ENCODE measurements around the gene BCAR3.
A peak's percentile ranks its signal among the peaks of the same experiment; 100 is the strongest.
"Not testable (repeated sequence)": the region's sequence is repeated elsewhere in the genome, so short reads cannot be mapped to it uniquely, and the experiment has no call there.

The BCAR3 gene

DNA sequence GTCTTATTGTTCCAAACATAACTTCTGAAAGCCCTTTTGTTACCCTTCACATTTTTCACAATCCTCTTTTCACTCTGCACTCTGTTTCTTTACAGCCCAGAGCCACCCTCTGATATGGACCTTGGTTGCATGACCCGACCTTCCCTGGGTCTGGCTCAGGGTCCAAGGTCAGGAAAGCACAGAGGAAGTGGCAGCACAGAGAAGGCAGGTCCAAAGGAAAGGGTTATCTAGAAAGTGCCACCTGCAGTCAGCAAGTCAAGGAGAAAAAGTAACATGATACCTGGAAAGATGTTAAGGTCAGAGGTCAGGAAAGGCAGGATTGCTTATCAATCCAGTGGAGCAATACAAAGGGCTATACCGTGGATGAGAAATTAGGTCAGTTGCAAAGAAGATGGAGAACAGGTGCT is 18.4 kb downstream of the BCAR3 start:
- TF ChIP-seq CTCF (IDR thresholded peaks at IDR 0.05; ENCODE audit: poor library complexity, severe bottlenecking), result no peak
- Histone ChIP-seq H3K4me1 (ENCODE audit: insufficient read depth, poor library complexity, severe bottlenecking) (peaks cover 67% of the 10 kb centered on the region), H3K9me3 (ENCODE audit: severe bottlenecking) (no peaks in the 10 kb centered on the region), H3K27ac (ENCODE audit: poor library complexity, severe bottlenecking) (peak overlapping the region; percentile 94), H3K4me3 (ENCODE audit: severe bottlenecking) (no peak overlapping the region), H3K27me3 (ENCODE audit: insufficient read depth, poor library complexity, severe bottlenecking) (no peaks in the 10 kb centered on the region), H3K36me3 (ENCODE audit: low read depth) (peaks cover 97% of the 10 kb centered on the region)
- ATAC-seq (ENCODE audit: low read depth), result no peak
- DNase-seq (ENCODE audit: low spot score), result no peak

DNA sequence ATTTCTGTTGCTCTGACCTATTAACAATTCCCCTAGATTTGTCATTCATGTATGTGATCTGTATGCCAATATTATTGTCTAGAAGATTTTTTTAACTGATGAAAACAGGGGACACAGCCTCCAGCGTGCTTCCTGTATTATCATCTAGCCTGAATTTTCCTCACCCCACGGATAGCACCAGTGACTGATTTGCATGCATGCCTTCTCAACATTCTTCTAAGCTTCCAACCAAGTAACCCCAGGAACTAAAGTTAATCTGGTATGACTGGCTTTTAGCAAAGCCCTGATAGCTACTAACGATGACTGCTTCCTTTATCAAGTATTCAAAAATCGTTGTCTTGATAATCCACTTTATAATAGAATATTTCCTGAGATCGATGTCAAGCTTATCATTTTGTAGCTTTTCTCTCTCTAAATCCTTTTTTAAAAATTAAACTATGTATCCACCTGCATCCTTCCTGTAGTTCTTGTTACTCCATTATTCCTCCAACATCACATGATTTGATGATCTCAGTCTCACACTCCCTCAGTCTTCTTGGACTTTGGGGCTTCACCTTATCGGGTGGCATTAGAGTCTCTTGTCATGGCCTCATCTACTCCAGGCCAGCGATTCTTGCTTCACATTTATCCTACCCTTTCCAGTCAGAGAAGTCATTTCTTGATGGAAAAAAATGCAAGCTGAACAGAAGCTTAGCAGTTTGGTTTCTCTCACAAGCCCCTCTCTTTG is 19.0 kb downstream of the BCAR3 start:
- Histone ChIP-seq H3K36me3 (ENCODE audit: low read depth) (peaks cover 97% of the 10 kb centered on the region), H3K4me3 (ENCODE audit: severe bottlenecking) (no peak overlapping the region), H3K4me1 (ENCODE audit: insufficient read depth, poor library complexity, severe bottlenecking) (peaks cover 63% of the 10 kb centered on the region), H3K9me3 (ENCODE audit: severe bottlenecking) (no peaks in the 10 kb centered on the region), H3K27ac (ENCODE audit: poor library complexity, severe bottlenecking) (peak overlapping the region; percentile 94), H3K27me3 (ENCODE audit: insufficient read depth, poor library complexity, severe bottlenecking) (no peaks in the 10 kb centered on the region)
- TF ChIP-seq CTCF (IDR thresholded peaks at IDR 0.05; ENCODE audit: poor library complexity, severe bottlenecking), result no peak
- no peak for DNase-seq (ENCODE audit: low spot score)
- ATAC-seq (ENCODE audit: low read depth), result no peak

GRCh38 chr1:93661829-93662474 is 19.7 kb downstream of the BCAR3 start:
- peaks cover 97% of the 10 kb centered on the region for H3K36me3 ChIP-seq (ENCODE audit: low read depth)
- H3K27me3 ChIP-seq (ENCODE audit: insufficient read depth, poor library complexity, severe bottlenecking), result no peaks in the 10 kb centered on the region
- H3K4me3 ChIP-seq (ENCODE audit: severe bottlenecking), result no peak overlapping the region
- no peaks in the 10 kb centered on the region for H3K9me3 ChIP-seq (ENCODE audit: severe bottlenecking)
- no peak for DNase-seq (ENCODE audit: low spot score)
- H3K27ac ChIP-seq (ENCODE audit: poor library complexity, severe bottlenecking), result peak overlapping the region; percentile 94
- no peak for TF ChIP-seq CTCF (IDR thresholded peaks at IDR 0.05; ENCODE audit: poor library complexity, severe bottlenecking)
- peaks cover 56% of the 10 kb centered on the region for H3K4me1 ChIP-seq (ENCODE audit: insufficient read depth, poor library complexity, severe bottlenecking)
- ATAC-seq (ENCODE audit: low read depth), result peak; percentile 24; the same call in 1 of the 3 replicates

- peaks cover 50% of the 10 kb centered on the region for H3K4me1 ChIP-seq (ENCODE audit: insufficient read depth, poor library complexity, severe bottlenecking)
- ATAC-seq (ENCODE audit: low read depth); H3K9me3 ChIP-seq (ENCODE audit: severe bottlenecking); H3K4me3 ChIP-seq (ENCODE audit: severe bottlenecking); H3K27me3 ChIP-seq (ENCODE audit: insufficient read depth, poor library complexity, severe bottlenecking); DNase-seq (ENCODE audit: low spot score): not testable (repeated sequence)
- peaks cover 97% of the 10 kb centered on the region for H3K36me3 ChIP-seq (ENCODE audit: low read depth)
- peak overlapping the region; percentile 94 for H3K27ac ChIP-seq (ENCODE audit: poor library complexity, severe bottlenecking)
These were observed 20.3 kb downstream of the BCAR3 start for GRCh38 chr1:93661341-93661740.

DNA sequence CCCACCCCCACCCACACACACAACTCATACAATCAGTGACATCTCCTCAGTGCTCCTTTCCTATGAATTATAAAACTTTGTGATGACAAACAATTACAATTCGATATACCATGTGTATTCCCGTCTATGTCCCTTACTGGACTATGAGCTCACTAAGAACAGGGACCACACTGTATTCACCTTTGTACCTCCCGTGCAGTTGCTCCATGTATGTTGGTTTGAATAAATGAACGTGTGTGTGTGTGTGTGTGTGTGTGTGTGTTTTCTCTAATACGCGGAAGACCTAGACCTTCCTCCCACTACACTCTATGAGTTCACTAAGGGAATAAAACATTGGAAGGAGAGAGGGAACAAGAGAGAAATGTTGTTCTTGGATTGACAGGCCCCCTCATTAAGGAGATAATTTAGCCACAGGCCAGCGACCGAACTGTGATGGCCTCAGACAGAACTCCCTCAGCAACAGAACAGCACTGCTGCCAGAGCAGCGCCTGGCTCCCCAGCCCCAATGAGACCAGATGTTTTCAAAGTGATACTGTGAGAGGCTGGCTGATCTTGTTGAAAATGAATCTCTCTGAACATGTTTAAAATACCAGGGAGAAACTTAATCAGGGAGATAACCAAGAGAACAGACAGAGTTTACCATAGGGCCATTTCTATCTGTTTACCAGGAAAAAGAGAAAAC is 21.7 kb downstream of the BCAR3 start:
- no peak for ATAC-seq (ENCODE audit: low read depth)
- no peak overlapping the region for H3K27ac ChIP-seq (ENCODE audit: poor library complexity, severe bottlenecking)
- peaks cover 97% of the 10 kb centered on the region for H3K36me3 ChIP-seq (ENCODE audit: low read depth)

More for the DNA sequence above, 21.7 kb downstream of the BCAR3 start:
- Histone ChIP-seq H3K4me1 (ENCODE audit: insufficient read depth, poor library complexity, severe bottlenecking) (peaks cover 37% of the 10 kb centered on the region), H3K9me3 (ENCODE audit: severe bottlenecking) (no peaks in the 10 kb centered on the region), H3K4me3 (ENCODE audit: severe bottlenecking) (no peak overlapping the region), H3K27me3 (ENCODE audit: insufficient read depth, poor library complexity, severe bottlenecking) (no peaks in the 10 kb centered on the region)
- no peak for TF ChIP-seq CTCF (IDR thresholded peaks at IDR 0.05; ENCODE audit: poor library complexity, severe bottlenecking)
- no peak for DNase-seq (ENCODE audit: low spot score)

All from RWPE2 (cell line).